Adrenal gland (tissue), 12 donors: ENCODE data around the gene FYN. TPM values are rescaled to one million over a fixed set of nuclear protein-coding genes. Genes with fewer than 3 reads are reported as not detected.

Experiments
- DNase-seq, 7 donors: peaks; one replicate each; pipeline ENCODE4 v3.0.0-alpha.2; 2019 to 2020
- H3K27ac ChIP-seq, 5 donors: fragments of 200-600 bp; sonication (generic) in 4 of 5; 1 replicate in 3 of 5; 2 replicates in 2 of 5; pipeline versions ENCODE4 v1.5.1 to v1.8.0; 2016 to 2020; ENCODE audit warnings: mild to moderate bottlenecking in 1 of 5
- H3K27me3 ChIP-seq: fragments of 200-600 bp; 2 replicates; pipeline ENCODE4 v1.8.0; 2021
- H3K36me3 ChIP-seq, 2 donors: fragments of 200-600 bp; replicated peaks in 1 of 2; 1 replicate in 1 of 2; 2 replicates in 1 of 2; pipeline versions ENCODE4 v1.5.1 to v1.8.0; 2018 to 2022
- H3K4me1 ChIP-seq, 2 donors: fragments of 200-600 bp; replicated peaks in 1 of 2; 1 replicate in 1 of 2; 2 replicates in 1 of 2; pipeline versions ENCODE4 v1.5.1 to v1.8.0; 2018 to 2021
- H3K4me3 ChIP-seq, 4 donors: fragments of 200-600 bp; sonication (generic) in 3 of 4; one replicate each; pipeline ENCODE4 v1.5.1; 2016 to 2018
- H3K9me3 ChIP-seq, 3 donors: fragments of 200-600 bp; sonication (generic) in 1 of 3; replicated peaks in 1 of 3; 1 replicate in 2 of 3; 2 replicates in 1 of 3; pipeline versions ENCODE4 v1.5.1 to v1.8.0; 2016 to 2021
- CTCF ChIP-seq, 6 experiments: fragments of 450-650 bp in 4 of 6; fragments of 200-600 bp in 2 of 6; sonication (generic) in 1 of 6; IDR thresholded peaks; 1 replicate in 5 of 6; 2 replicates in 1 of 6; pipeline versions ENCODE4 v1.5.1 to v1.8.0; 2016 to 2021; ENCODE audit warnings: antibody characterized with exemption in 6 of 6, mild to moderate bottlenecking in 2 of 6, moderate library complexity in 1 of 6
- POLR2A ChIP-seq, 2 donors: fragments of 450-650 bp; IDR thresholded peaks; one replicate each; pipeline ENCODE4 v1.6.1; 2017; ENCODE audit warnings: antibody characterized with exemption in 2 of 2, mild to moderate bottlenecking in 2 of 2, moderate library complexity in 1 of 2
- WGBS, 4 donors: extraction: QIAGEN DNeasy Blood & Tissue Kit in 2 of 4; methylation state at CpG; one replicate each; pipeline versions ENCODE4 v1.1.5 to v1.1.7; 2013 to 2017; 5-methylcytosine and 5-hydroxymethylcytosine counted together
- intact Hi-C, 2 donors: fragments of 100-400 bp; cut with DNase I; formaldehyde crosslinking; loops; one replicate each; pipeline versions ENCODE4 v1.14.1 to v1.15.0; 2022 to 2023
- polyA plus RNA-seq, 3 donors: library from polyadenylated mRNA; stranded (reverse); fragments of 200-250 nt in 2 of 3; fragments of 350-450 nt in 1 of 3; fragmentation: Illumina TruSeq in 1 of 3; extraction: RNeasy Lipid Tissue Mini Kit (QIAGEN cat#74804) in 1 of 3; gene quantifications; one replicate each; pipeline ENCODE4 v1.2.3, GENCODE V29; 2013 to 2014
- total RNA-seq, 9 donors: library from RNA; depleted of rRNA in 4 of 9; stranded (reverse); fragments of >200 nt in 4 of 9; fragments of 120-200 nt in 1 of 9; fragmentation: NEBNext Ultra II Directional in 1 of 9; extraction: Animal tissue kit (Norgen Biotek cat#: 25700) in 1 of 9; gene quantifications; one replicate each; pipeline versions ENCODE4 v1.1.0 to v1.2.4, GENCODE V29; 2013 to 2023
- donor health status: healthy with polysubstance abuse.
- donor health status: Bipolar disorder and iron deficiency.
- donor health status: DM: yes; HTN: yes; CAD: no.
- donor health status: DM: no; HTN: no; CAD: no.
- donor health status: DM: no; HTN: no; CAD: no.
- donor health status: DM: yes; HTN: yes; CAD: no.

The FYN gene
- total and polyA plus RNA-seq, 12 donors = 10.7 to 36.5 (median 19.8) TPM

GRCh38 chr6:111700135-111700690 lies 173.0 kb downstream of the FYN start:
- Histone ChIP-seq H3K27me3 (no peaks in the 10 kb centered on the region), H3K36me3 (no peaks in the 10 kb centered on the region), H3K4me3 (no peak overlapping the region), H3K4me1 (no peaks in the 10 kb centered on the region), H3K9me3 (no peaks in the 10 kb centered on the region), H3K27ac (no peak overlapping the region)
- TF ChIP-seq POLR2A (IDR thresholded peaks at IDR 0.05) = no peak
- TF ChIP-seq CTCF (IDR thresholded peaks at IDR 0.05) = no peak
- 82 to 90% (median 85%) methylated on average over 18 of the region's 18 CpGs for WGBS, 4 donors
- intact Hi-C loops = no loop called here
- DNase-seq = no peak

- no peak overlapping the region for H3K27ac ChIP-seq
- H3K4me1 ChIP-seq = no peaks in the 10 kb centered on the region
- no peaks in the 10 kb centered on the region for H3K27me3 ChIP-seq
- WGBS, 4 donors = 70 to 83% (median 81%) methylated on average over 6 of the region's 6 CpGs
- no peak for TF ChIP-seq POLR2A (IDR thresholded peaks at IDR 0.05)
- TF ChIP-seq CTCF (IDR thresholded peaks at IDR 0.05) = no peak
- no peak overlapping the region for H3K4me3 ChIP-seq
- intact Hi-C loops = no loop called here
- peaks cover 0 to 3% of the 10 kb centered on the region in 2 donors for H3K36me3 ChIP-seq
- no peak for DNase-seq
- H3K9me3 ChIP-seq = no peaks in the 10 kb centered on the region
Measured at GRCh38 chr6:111699123-111699522, 174.1 kb downstream of the FYN start.

- Histone ChIP-seq H3K36me3 (peaks cover 0 to 10% of the 10 kb centered on the region in 2 donors), H3K4me1 (no peaks in the 10 kb centered on the region), H3K27ac (no peak overlapping the region), H3K9me3 (no peaks in the 10 kb centered on the region), H3K4me3 (no peak overlapping the region), H3K27me3 (no peaks in the 10 kb centered on the region)
- no peak for DNase-seq
- no peak for TF ChIP-seq CTCF (IDR thresholded peaks at IDR 0.05)
- no peak for TF ChIP-seq POLR2A (IDR thresholded peaks at IDR 0.05)
- intact Hi-C loops = no loop called here
Measured at GRCh38 chr6:111696814-111697213, 176.4 kb downstream of the FYN start.

GRCh38 chr6:111692327-111693164 lies 180.7 kb downstream of the FYN start:
- WGBS, 4 donors = 88 to 93% (median 89%) methylated on average over 16 to 17 of the region's 17 CpGs
- H3K27ac ChIP-seq = no peak overlapping the region
- H3K4me3 ChIP-seq = no peak overlapping the region
- no peak for DNase-seq
- TF ChIP-seq CTCF (IDR thresholded peaks at IDR 0.05) (no peak), POLR2A (IDR thresholded peaks at IDR 0.05) (no peak)
- H3K4me1 ChIP-seq = peaks cover 0 to 7% of the 10 kb centered on the region in 2 donors
- no peaks in the 10 kb centered on the region for H3K27me3 ChIP-seq
- H3K36me3 ChIP-seq = peaks cover 0 to 10% of the 10 kb centered on the region in 2 donors
- intact Hi-C loops = no loop called here
- no peaks in the 10 kb centered on the region for H3K9me3 ChIP-seq
